ENCODE data around the gene RNF227.
"Not testable (repeated sequence)": the region's sequence is repeated elsewhere in the genome, so short reads cannot be mapped to it uniquely, and the experiment has no call there.

The RNF227 gene

GRCh38 chr17:7915611-7916384, at the start of gene RNF227:
RNF227 (minus strand) TSS chr17:7916289; CDS start chr17:7916195, 94 bp downstream.
- peak; percentile 98 for DNase-seq

- no peak for DNase-seq
These were observed 45.3 kb upstream of the RNF227 start for GRCh38 chr17:7961421-7961820.

GRCh38 chr17:7959503-7960253, 43.6 kb upstream of the RNF227 start:
- DNase-seq: no peak

GRCh38 chr17:7956228-7956965, 40.3 kb upstream of the RNF227 start:
- peak; percentile 48 for DNase-seq

GRCh38 chr17:7955414-7956227, 39.5 kb upstream of the RNF227 start:
- DNase-seq: peak; percentile 25

GRCh38 chr17:7953266-7953665, 37.2 kb upstream of the RNF227 start:
- DNase-seq: not testable (repeated sequence)

GRCh38 chr17:7951143-7951792, 35.2 kb upstream of the RNF227 start:
- no peak for DNase-seq

GRCh38 chr17:7950578-7950977, 34.5 kb upstream of the RNF227 start:
- DNase-seq: no peak

GRCh38 chr17:7947651-7948050, 31.6 kb upstream of the RNF227 start:
- no peak for DNase-seq

GRCh38 chr17:7946441-7946840, 30.4 kb upstream of the RNF227 start:
- no peak for DNase-seq

GRCh38 chr17:7945651-7946050, 29.6 kb upstream of the RNF227 start:
- DNase-seq: no peak

GRCh38 chr17:7944326-7944725, 28.2 kb upstream of the RNF227 start:
- DNase-seq: no peak

GRCh38 chr17:7943291-7943690, 27.2 kb upstream of the RNF227 start:
- DNase-seq: no peak

GRCh38 chr17:7940743-7941142, 24.7 kb upstream of the RNF227 start:
- DNase-seq: no peak

- no peak for DNase-seq
These were observed 23.9 kb upstream of the RNF227 start for GRCh38 chr17:7940034-7940433.

GRCh38 chr17:7935859-7936258, 19.8 kb upstream of the RNF227 start:
- DNase-seq: no peak

- peak; percentile 59 for DNase-seq
These were observed 16.9 kb upstream of the RNF227 start for GRCh38 chr17:7932949-7933348.

GRCh38 chr17:7932483-7932891, 16.4 kb upstream of the RNF227 start:
- DNase-seq: no peak

- peak; percentile 99 for DNase-seq
These were observed 15.8 kb upstream of the RNF227 start, which contains the start of the genes CNTROB and TRAPPC1 for GRCh38 chr17:7931709-7932482. CNTROB (plus strand) TSS chr17:7932206; CDS start chr17:7933080, 874 bp downstream. TRAPPC1 (minus strand) TSS chr17:7931946; CDS start chr17:7931829, 117 bp downstream.

GRCh38 chr17:7930841-7931631, 14.9 kb upstream of the RNF227 start:
- DNase-seq: no peak

All from fibroblast of skin of right quadriceps (primary cell).